HG03097 (cell line): Measurements from ENCODE around the gene B3GNT7.
"Not testable (repeated sequence)": the region's sequence is repeated elsewhere in the genome, so short reads cannot be mapped to it uniquely, and the experiment has no call there.

Experiments used
- ATAC-seq: cut with Tn5 transposase; IDR thresholded peaks from one replicate; pipeline ENCODE4 v1.9.1; 2021; ENCODE audit not compliant: unreplicated experiment, low FRiP score

B3GNT7 gene

DNA sequence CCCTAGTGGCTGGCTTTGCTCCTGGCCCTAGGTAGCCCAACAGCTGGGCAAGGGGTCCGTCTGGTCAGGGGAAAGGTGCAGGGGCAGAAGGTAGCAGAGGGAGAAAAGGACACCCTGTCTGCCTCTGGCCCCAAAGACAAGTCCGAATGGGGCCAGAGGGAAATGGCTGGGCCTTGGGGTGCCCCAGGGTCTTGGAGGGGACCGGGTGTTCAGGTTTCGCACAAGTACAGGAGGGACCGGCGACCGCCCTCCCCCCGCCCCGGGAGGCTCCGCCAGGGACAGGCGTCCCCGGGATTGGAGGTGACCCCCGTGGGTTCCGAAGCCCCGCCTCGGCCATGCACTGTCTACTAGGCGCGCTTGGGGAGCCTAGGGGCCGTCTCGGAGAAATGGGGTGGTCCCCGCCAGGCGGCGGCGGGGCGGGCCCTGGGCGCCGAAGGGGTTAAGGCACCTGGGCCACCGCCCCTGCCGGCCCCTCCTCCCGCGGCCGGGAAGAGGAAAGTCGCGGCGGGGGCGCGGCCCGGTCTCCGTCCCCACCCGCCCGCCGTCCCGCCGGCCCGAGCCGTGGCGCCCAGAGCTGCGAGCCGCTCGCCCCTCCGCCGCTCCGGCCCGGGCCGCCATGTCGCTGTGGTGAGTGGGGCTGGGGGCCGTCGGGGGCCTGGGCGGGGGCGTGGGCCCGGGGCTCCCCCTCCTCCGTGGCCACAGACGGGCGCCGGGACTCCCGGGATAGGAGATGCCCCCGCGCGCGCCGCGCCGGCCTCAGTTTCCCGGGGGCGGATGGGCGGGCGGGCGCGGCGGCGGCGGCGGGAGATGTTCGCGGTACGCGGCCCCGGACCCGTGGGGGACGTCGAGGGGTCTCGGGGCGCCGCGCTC, at the start of gene B3GNT7:
TSS of gene B3GNT7 (plus strand) at position 523 of the 870 bp plus-strand sequence. CDS start at position 617, 94 bp downstream.
- ATAC-seq = no peak

DNA sequence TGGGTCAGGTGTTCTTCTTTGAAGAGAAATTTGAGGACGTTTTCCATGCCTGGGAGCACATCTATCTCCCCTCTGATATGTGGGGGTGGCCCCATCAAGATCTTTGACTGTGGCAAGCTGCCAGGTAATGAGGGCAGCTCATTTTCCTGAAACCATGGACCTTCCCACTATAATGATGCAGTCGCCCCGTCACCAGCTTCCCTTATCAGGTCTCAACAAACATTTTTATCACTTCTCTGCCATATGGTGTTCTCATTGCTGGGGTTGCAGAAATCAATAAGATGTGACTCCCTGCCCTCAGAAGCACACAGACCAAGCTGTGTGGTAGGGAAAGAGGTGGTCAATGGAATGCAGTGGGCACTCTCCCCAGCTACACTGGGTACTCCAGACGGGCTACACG, 48.4 kb upstream of the B3GNT7 start:
- ATAC-seq = no peak

DNA sequence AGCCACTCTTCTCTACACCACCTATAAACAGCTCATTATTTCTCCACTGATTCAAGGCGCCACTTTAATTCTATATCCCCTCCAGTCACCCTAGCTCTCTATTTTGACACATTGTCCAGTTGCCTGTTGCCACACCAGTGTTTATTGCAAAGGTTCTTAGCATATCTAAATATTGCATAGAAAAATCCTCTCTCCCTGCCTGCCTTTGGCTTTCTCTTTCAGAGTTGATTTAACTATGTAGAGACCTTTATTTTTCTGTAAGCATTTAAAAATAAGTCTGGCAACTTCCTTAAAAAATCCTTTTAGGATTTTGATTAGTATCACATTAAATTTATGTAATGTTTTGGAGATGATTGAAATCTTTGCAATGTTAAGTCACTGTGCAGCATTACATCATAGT, 47.9 kb upstream of the B3GNT7 start:
- ATAC-seq = no peak

DNA sequence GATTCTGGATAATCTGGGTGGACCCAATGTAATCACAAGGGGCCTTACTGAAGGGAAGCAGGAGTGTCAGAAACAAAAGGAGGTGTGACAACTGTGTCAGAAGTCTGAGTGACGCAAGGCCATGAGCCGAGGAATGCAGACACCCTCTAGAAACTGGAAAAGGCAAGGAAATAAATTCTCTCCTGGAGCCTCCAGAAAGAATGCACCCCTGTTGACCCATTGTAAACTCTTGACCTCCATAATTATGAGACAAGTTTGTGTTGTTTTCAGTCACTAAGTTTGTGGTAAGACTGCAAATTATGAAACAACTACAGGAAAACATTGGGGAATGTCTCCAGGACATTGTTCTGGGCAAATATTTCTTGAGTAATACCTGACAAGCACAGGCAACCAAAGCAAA, 47.3 kb upstream of the B3GNT7 start:
- ATAC-seq = no peak

DNA sequence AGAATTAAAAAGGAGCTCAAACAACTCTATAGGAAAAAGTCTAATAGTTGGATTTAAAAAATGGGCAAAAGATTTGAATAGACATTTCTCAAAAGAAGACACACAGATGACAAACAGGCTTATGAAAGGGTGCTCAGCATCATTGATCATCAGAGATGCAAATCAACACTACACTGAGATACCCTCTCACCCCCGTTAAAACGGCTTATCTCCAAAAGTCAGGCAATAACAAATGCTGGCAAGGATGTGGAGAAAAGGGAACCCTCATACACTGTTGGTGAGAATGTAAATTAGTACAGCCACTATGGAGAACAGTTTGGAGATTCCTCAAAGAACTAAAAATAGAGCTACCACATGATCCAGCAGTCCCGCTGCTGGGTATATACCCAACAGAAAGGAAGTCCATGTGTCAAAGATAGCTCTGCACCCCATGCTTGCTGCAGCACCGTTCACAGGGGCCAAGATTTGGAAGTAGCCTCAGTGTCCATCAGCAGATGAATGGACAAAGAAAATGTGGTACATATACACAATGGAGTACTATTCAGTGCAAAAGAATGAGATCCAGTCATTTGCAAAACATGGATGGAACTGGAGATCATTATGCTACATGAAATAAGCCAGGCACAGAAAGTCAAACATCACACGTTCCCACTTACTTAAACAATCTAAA, 46.7 kb upstream of the B3GNT7 start:
- ATAC-seq = no peak

DNA sequence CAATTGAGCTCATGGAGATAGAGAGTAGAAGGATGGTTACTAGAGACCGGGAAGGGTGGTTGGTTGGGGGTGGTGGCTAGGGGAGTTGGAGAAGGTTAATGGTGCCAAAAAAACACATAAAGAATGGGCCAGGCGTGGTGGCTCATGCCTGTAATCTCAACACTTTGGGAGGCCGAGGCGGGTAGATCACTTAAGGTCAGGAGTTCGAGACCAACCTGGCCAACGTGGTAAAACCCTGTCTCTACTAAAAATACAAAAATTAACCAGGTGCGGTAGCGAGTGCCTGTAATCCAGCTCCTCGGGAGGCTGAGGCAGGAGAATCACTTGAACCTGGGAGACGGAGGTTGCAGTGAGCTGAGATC, 46.2 kb upstream of the B3GNT7 start:
- not testable (repeated sequence) for ATAC-seq

GRCh38 chr2:231351648-231352047, 43.9 kb upstream of the B3GNT7 start:
- no peak for ATAC-seq

GRCh38 chr2:231353469-231353868, 42.0 kb upstream of the B3GNT7 start:
- no peak for ATAC-seq

- no peak for ATAC-seq
Measured at GRCh38 chr2:231355508-231356465, 39.7 kb upstream of the B3GNT7 start.

DNA sequence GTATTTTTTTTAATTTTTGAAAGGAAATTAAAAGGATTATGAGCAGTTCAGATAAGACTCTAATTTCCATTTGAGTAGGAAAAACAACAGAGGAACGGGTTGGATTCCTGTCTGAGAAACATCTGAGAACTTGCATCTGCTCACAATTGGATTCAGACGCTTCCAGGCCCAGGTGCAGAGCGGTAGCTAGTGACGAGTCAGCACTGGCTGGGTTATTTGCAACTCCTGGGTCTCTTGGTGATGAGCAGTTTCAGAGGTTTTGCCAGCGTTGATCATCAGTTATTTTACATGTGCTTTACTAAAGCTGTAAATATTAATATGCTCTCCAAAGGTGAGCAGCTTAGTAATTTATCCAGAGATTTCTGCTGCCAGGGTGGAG, 39.1 kb upstream of the B3GNT7 start:
- ATAC-seq = no peak

DNA sequence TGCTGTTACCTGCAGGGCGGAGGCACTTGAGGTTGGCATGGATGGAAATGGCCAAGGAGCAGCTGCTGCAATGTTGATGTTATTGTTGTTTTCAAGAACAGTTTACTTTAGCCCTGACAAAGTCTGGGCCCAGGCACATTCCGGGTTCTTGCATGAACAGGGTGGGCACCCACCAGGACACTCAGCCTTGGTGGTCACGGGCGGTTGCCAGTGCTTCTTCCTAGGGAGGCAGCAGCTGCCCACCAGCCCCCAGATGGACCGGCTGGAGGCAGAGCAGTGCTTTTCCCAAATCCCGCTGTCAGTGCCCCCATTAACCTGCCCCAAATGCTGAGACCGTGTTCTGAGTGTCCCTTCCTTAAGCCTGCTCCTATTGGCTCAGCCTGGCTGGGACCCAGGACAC, 38.5 kb upstream of the B3GNT7 start:
- no peak for ATAC-seq

DNA sequence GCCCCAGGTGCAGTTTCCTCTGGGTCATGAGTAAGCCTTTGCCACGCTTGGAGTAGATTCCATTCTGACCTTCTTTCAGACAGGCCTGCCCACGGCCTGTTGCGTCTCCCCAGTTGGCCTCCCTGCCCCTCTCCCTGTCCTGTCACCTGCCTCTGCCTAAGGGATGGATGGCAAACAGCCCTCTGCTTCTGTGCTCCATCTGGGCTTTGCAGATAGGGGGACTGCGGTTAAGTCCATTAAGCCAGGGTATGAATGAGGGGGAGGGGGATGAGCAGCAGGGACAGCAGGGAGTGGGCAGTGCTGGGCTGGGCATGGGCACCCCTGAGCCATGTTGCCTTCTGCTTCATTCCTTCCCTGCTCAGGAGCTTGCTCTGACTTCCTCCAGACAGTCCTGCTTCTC, 37.6 kb upstream of the B3GNT7 start:
- no peak for ATAC-seq

GRCh38 chr2:231359441-231359840, 36.1 kb upstream of the B3GNT7 start:
- no peak for ATAC-seq

- ATAC-seq = no peak
Measured at GRCh38 chr2:231359948-231360347, 35.6 kb upstream of the B3GNT7 start.

DNA sequence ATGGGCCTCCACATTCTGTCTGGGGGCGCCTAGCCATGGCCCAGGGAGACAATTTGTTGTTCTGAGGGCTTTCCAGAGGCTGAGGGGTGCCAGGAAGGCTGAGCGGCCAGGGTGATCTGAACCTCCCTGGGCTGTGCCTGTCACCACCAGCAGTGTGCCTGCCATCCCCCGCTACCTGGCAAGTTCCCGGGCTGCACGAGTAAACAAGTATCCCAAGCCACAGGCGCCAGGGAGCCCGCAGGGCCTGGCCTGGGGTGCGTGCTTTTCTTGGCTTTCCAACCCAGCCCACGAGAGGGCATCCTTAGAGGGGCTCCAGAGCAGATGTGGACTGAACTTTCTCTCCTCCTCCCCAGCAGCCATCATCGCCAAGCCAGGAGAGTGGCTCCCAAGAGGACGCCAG, 35.1 kb upstream of the B3GNT7 start:
- ATAC-seq = no peak

- ATAC-seq = no peak
Measured at GRCh38 chr2:231360881-231361371, 34.6 kb upstream of the B3GNT7 start.

GRCh38 chr2:231361701-231362554, 33.6 kb upstream of the B3GNT7 start:
- ATAC-seq = peak; percentile 85

DNA sequence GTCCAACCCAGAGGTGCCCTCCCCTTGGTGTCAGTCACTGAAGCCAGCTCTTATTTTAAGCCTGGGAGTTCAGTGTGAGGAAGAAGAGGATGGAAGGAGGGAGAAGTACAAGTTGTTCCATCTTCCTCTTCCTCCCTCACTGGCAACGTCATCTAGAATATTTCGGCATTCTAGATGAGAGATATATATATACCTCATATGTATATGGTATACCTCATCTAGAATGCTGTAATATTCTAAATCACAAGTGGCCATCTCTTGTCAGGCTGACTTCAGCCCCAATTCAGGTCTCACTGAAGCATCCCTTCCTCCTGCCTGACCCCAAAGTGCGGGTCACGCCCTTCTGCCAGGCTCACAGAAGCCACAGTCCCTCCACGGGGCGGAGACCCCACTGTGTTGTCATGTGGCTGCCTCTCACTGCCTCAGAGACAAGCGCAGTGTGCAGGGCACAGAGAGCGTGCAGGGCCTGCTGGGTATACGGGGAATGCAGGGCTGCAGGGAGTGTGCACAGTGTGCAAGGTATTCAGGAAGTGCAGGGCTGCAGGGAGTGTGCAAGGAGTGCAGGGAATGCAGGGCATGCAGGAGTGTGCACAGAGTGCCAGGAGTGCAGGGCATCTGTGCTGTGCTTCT, 32.8 kb upstream of the B3GNT7 start:
- no peak for ATAC-seq

GRCh38 chr2:231364061-231364460, 31.4 kb upstream of the B3GNT7 start:
- ATAC-seq = no peak
